IMR-90 (cell line): ENCODE results near the gene IL21. TPM values are rescaled to one million over a fixed set of nuclear protein-coding genes. Genes with fewer than 3 reads are reported as not detected.

Experiments
- ATAC-seq: fragments of 200-7000 bp; cut with Tn5 transposase; 2 replicates; pipeline ENCODE4 v1.9.1; 2020; ENCODE audit warnings: low read depth, mild to moderate bottlenecking, moderate library complexity
- BruUV-seq: library from RNA; stranded (reverse); fragments of 400-500 nt; replicated peaks from 2 replicates; lab custom pipeline; 2021; lab: Mats Ljungman, UMichigan
- CTCF ChIA-PET: fragments of 300-600 bp; formaldehyde crosslinking; extraction: SDS; loops from one replicate; lab custom pipeline; 2021; ENCODE audit warnings: antibody characterized with exemption; lab: Yijun Ruan, JAX
- POLR2A ChIA-PET: fragments of 300-600 bp; sonication (Branson Sonifier 250); formaldehyde crosslinking; loops from one replicate; lab custom pipeline; 2022; ENCODE audit warnings: antibody characterized with exemption; ENCODE audit not compliant: unreplicated experiment; lab: Charles Lee
- DNase-seq: peaks from one replicate; pipeline ENCODE4 v3.0.0; 2013
- H2AFZ ChIP-seq: replicated peaks from 2 replicates; pipeline ENCODE3; 2013; ENCODE audit warnings: low read length, mild to moderate bottlenecking; ENCODE audit not compliant: poor library complexity
- H2AK5ac ChIP-seq: 2 replicates; pipeline ENCODE4 v1.6.1; 2013; ENCODE audit warnings: low read depth, low read length, inconsistent platforms
- H2AK9ac ChIP-seq: replicated peaks from 2 replicates; pipeline ENCODE3; 2013; ENCODE audit warnings: mild to moderate bottlenecking, low read depth, low read length, moderate library complexity; ENCODE audit not compliant: poor library complexity
- H2BK120ac ChIP-seq: 2 replicates; pipeline ENCODE4 v1.6.1; 2013; ENCODE audit warnings: low read depth, low read length, inconsistent platforms
- H2BK15ac ChIP-seq: 3 replicates; pipeline ENCODE4 v1.6.1; 2013; ENCODE audit warnings: low read depth, low read length, inconsistent platforms
- H2BK20ac ChIP-seq: 2 replicates; pipeline ENCODE4 v1.6.1; 2013; ENCODE audit warnings: low read depth, mild to moderate bottlenecking, inconsistent platforms, low read length, moderate library complexity
- H2BK5ac ChIP-seq: 2 replicates; pipeline ENCODE4 v1.6.1; 2013; ENCODE audit warnings: mild to moderate bottlenecking, low read depth, low read length, inconsistent platforms; ENCODE audit not compliant: poor library complexity, severe bottlenecking
- H3K14ac ChIP-seq: replicated peaks from 2 replicates; pipeline ENCODE4 v1.6.1; 2013; ENCODE audit warnings: low read depth, low read length, inconsistent platforms
- H3K18ac ChIP-seq: 2 replicates; pipeline ENCODE4 v1.6.1; 2013; ENCODE audit warnings: low read depth, low read length, control low read depth
- H3K23ac ChIP-seq: 2 replicates; pipeline ENCODE4 v1.6.1; 2013; ENCODE audit warnings: low read depth, low read length, inconsistent platforms
- H3K27ac ChIP-seq: 2 replicates; pipeline ENCODE4 v1.5.1; 2013; ENCODE audit warnings: mild to moderate bottlenecking, control low read depth, low read length; ENCODE audit not compliant: insufficient read depth
- H3K27me3 ChIP-seq: 2 replicates; pipeline ENCODE4 v1.6.1; 2013; ENCODE audit warnings: low read length; ENCODE audit not compliant: control insufficient read depth, insufficient read depth
- H3K36me3 ChIP-seq: 2 replicates; pipeline ENCODE4 v1.6.1; 2013; ENCODE audit warnings: low read length, mixed read lengths; ENCODE audit not compliant: control insufficient read depth, insufficient read depth
- H3K4ac ChIP-seq: 2 replicates; pipeline ENCODE4 v1.6.1; 2013; ENCODE audit warnings: low read depth, low read length, inconsistent platforms
- H3K4me1 ChIP-seq: 2 replicates; pipeline ENCODE4 v1.6.1; 2013; ENCODE audit warnings: low read length, mixed read lengths; ENCODE audit not compliant: control insufficient read depth, insufficient read depth
- H3K4me2 ChIP-seq: 2 replicates; pipeline ENCODE4 v1.6.1; 2013; ENCODE audit warnings: low read depth, mild to moderate bottlenecking, control low read depth, low read length, moderate library complexity
- H3K4me3 ChIP-seq: 2 replicates; pipeline ENCODE4 v1.5.1; 2013; ENCODE audit warnings: low read depth, mild to moderate bottlenecking, control low read depth, low read length, moderate library complexity; ENCODE audit not compliant: insufficient read depth
- H3K56ac ChIP-seq: 2 replicates; pipeline ENCODE4 v1.6.1; 2013; ENCODE audit warnings: low read length, inconsistent platforms; ENCODE audit not compliant: insufficient read depth; ENCODE audit errors: extremely low read depth
- H3K79me1 ChIP-seq, 2 experiments: 2 replicates each; pipeline ENCODE4 v1.6.1; 2013; ENCODE audit warnings: low read length in 2 of 2, inconsistent platforms in 1 of 2, low read depth in 1 of 2
- H3K9ac ChIP-seq: 2 replicates; pipeline ENCODE4 v1.6.1; 2013; ENCODE audit warnings: low read depth, low read length, control low read depth
- H3K9me1 ChIP-seq: 2 replicates; pipeline ENCODE4 v1.6.1; 2013; ENCODE audit warnings: low read length, inconsistent platforms; ENCODE audit not compliant: insufficient read depth
- H3K9me3 ChIP-seq: 2 replicates; pipeline ENCODE4 v1.6.1; 2013; ENCODE audit warnings: low read length; ENCODE audit not compliant: control insufficient read depth, insufficient read depth
- H4K20me1 ChIP-seq: 2 replicates; pipeline ENCODE4 v1.6.1; 2013; ENCODE audit warnings: low read length, inconsistent platforms; ENCODE audit not compliant: insufficient read depth
- H4K5ac ChIP-seq: 2 replicates; pipeline ENCODE4 v1.6.1; 2013; ENCODE audit warnings: mild to moderate bottlenecking, low read depth, low read length, control low read depth
- H4K8ac ChIP-seq, 2 experiments: 2 replicates each; pipeline ENCODE4 v1.6.1; 2013; ENCODE audit warnings: low read depth in 2 of 2, low read length in 2 of 2, control low read depth in 1 of 2, inconsistent platforms in 1 of 2
- H4K91ac ChIP-seq: 2 replicates; pipeline ENCODE4 v1.6.1; 2013; ENCODE audit warnings: low read depth, low read length, inconsistent platforms; ENCODE audit not compliant: insufficient read depth
- BHLHE40 ChIP-seq: fragments of 150-350 bp; IDR thresholded peaks from 2 replicates; pipeline ENCODE4 v1.6.1; 2016; ENCODE audit warnings: mild to moderate bottlenecking, low read depth, low read length
- CTCF ChIP-seq: conservative IDR thresholded peaks from 2 replicates; pipeline ENCODE4 v1.5.1; 2012; ENCODE audit warnings: mild to moderate bottlenecking, low read depth, low read length, improper control_type of control experiment
- ELK1 ChIP-seq: fragments of 150-350 bp; IDR thresholded peaks from 2 replicates; pipeline ENCODE4 v1.6.1; 2016; ENCODE audit warnings: low read depth, mild to moderate bottlenecking, low read length, moderate library complexity, borderline replicate concordance
- MAFK ChIP-seq: IDR thresholded peaks from 2 replicates; pipeline ENCODE4 v1.6.1; 2012; ENCODE audit warnings: low read depth, low read length, improper control_type of control experiment
- NFE2L2 ChIP-seq: fragments of 150-350 bp; IDR thresholded peaks from 2 replicates; pipeline ENCODE4 v1.6.1; 2016; ENCODE audit warnings: low read depth, mild to moderate bottlenecking, low read length
- RAD21 ChIP-seq: IDR thresholded peaks from 2 replicates; pipeline ENCODE4 v1.6.1; 2012; ENCODE audit warnings: low read length, improper control_type of control experiment
- RCOR1 ChIP-seq: IDR thresholded peaks from 2 replicates; pipeline ENCODE4 v1.6.1; 2012; ENCODE audit warnings: mild to moderate bottlenecking, low read length, improper control_type of control experiment; ENCODE audit not compliant: insufficient replicate concordance
- SMC3 ChIP-seq: fragments of 150-350 bp; IDR thresholded peaks from 2 replicates; pipeline ENCODE4 v1.6.1; 2016; ENCODE audit warnings: low read depth, mild to moderate bottlenecking, antibody characterized with exemption, low read length, moderate library complexity
- WGBS, 2 experiments: methylation state at CpG; one replicate each; pipeline versions ENCODE4 v1.1.5 to v1.1.7; 2013; ENCODE audit warnings: missing lambda C conversion rate in 2 of 2; ENCODE audit not compliant: insufficient read length in 1 of 2; ENCODE audit errors: extremely low coverage in 2 of 2; 5-methylcytosine and 5-hydroxymethylcytosine counted together
- dilution Hi-C: fragments of 300-500 bp; cut with HindIII; formaldehyde crosslinking; loops from one replicate; pipeline ENCODE4 v1.14.3; 2018; ENCODE audit warnings: low sequenced_read_pairs; ENCODE audit not compliant: unreplicated experiment
- in situ Hi-C: fragments of 300-500 bp; cut with MboI; formaldehyde crosslinking; loops from 3 replicates; pipeline ENCODE4 v1.14.3; 2019; ENCODE audit warnings: low sequenced_read_pairs, inconsistent platforms, mixed read lengths
- intact Hi-C: fragments of 100-400 bp; cut with micrococcal nuclease; formaldehyde crosslinking; loops from 2 replicates; pipeline ENCODE4 v1.10.0; 2022
- polyA plus RNA-seq, 3 experiments: library from polyadenylated mRNA; depleted of rRNA; stranded (reverse); fragments of >200 nt; gene quantifications; 2 replicates each; pipeline ENCODE4 v1.2.3, GENCODE V29; 2012; ENCODE audit warnings: low replicate concordance in 1 of 3
- total RNA-seq: library from RNA; depleted of rRNA; stranded (reverse); fragments of >200 nt; gene quantifications from 2 replicates; pipeline ENCODE4 v1.2.3, GENCODE V29; 2012

Gene IL21
- total and polyA plus RNA-seq, 2 of the 4 experiments (the other 2 are of a cell fraction), result not detected

DNA sequence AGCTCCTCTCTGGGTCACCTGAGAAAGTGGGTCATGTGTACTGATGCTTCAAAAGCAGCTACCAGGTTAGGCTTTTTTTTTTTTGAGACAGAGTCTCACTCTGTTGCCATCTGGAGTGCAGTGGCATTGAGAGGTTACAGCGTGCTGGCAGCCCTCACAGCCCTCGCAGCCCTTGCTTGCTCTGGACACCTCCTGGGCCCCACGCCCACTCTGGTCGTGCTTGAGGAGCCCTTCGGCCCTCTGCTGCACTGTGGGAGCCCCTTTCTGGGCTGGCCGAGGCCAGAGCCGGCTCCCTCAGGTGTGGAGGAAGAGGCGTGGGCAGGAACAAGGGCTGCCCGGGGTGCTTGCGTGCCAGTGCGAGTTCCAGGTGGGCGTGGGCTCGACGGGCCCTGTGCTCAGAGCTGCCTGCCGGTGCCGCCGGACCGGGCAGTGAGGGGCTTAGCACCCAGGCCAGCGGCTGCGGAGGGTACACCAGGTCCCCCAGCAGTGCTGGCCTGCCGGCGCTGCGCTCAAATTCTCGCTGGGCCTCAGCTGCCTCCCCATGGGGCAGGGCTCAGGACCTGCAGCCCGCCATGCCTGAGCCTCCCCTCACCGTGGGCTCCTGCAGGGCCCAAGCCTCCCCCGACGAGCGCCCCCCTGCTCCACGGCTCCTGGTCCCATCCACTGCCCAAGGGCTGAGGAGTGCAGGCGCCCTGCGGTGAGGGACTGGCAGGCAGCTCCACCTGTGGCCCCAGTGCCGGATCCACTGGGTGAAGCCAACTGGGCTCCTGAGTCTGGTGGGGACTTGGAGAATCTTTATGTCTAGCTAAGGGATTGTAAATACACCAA is 49.3 kb upstream of the IL21 start:
- Histone ChIP-seq H2BK5ac (no peak overlapping the region), H2AK5ac (peak overlapping the region; percentile 81; the same call in 1 of the 2 replicates), H3K9ac (no peak overlapping the region), H3K9me3 (no peaks in the 10 kb centered on the region), H2BK120ac (peak overlapping the region; percentile 77), H3K14ac (peak overlapping the region; percentile 67; the same call in 1 of the 2 replicates), H4K5ac (no peak overlapping the region), H3K27ac (no peak overlapping the region), H2BK20ac (peak overlapping the region; percentile 87), H3K18ac (no peak overlapping the region), H3K79me1 (no peaks in the 10 kb centered on the region), H3K4me3 (no peak overlapping the region), H4K8ac (peak overlapping the region; percentile 18 to 52; a peak in 2 of 4 replicates), H2AFZ (peak overlapping the region; percentile 4), H3K36me3 (no peaks in the 10 kb centered on the region), H3K4ac (peak overlapping the region; percentile 74), H2AK9ac (no peak overlapping the region), H3K4me2 (no peak overlapping the region), H3K27me3 (no peaks in the 10 kb centered on the region), H3K23ac (peak overlapping the region; percentile 35; the same call in 1 of the 2 replicates), H3K56ac (no peak overlapping the region), H4K20me1 (no peaks in the 10 kb centered on the region), H4K91ac (peak overlapping the region; percentile 58), H3K4me1 (peaks cover 18% of the 10 kb centered on the region), H3K9me1 (peaks cover 12% of the 10 kb centered on the region), H2BK15ac (peak overlapping the region; percentile 85; the same call in 2 of the 3 replicates)
- ATAC-seq (no peak), DNase-seq (no peak)
- TF ChIP-seq CTCF (no peak), SMC3 (no peak), RCOR1 (no peak), ELK1 (no peak), MAFK (no peak), NFE2L2 (no peak), RAD21 (no peak), BHLHE40 (no peak)
- dilution Hi-C loops (no loop called here), intact Hi-C loops (no loop called here), in situ Hi-C loops (no loop called here)
- POLR2A ChIA-PET, result no interaction called here
- 93% methylated on average over 18 of the region's 33 CpGs; no CpG with 5 or more reads in 1 of the 2 experiments for WGBS, 2 experiments
- no TSS peak for BruUV-seq
- CTCF ChIA-PET, result interaction anchor here (0.6 kb wide), 1 partner anchor 51 kb away, joined by 4 read pairs; no protein-coding TSS in a partner anchor
